ENCODE measurements around the gene FBXO42.

- TF ChIP-seq USF2 (IDR thresholded peaks at IDR 0.05; ENCODE audit: low read depth, low read length) (no peak), CTCF (conservative IDR thresholded peaks at IDR 0.05; ENCODE audit: low read depth, low read length) (no peak), MXI1 (IDR thresholded peaks at IDR 0.05; ENCODE audit: borderline replicate concordance, low read depth, low read length) (no peak), RFX5 (IDR thresholded peaks at IDR 0.05; ENCODE audit: low read depth, low read length) (no peak), NFE2L2 (IDR thresholded peaks at IDR 0.05; ENCODE audit: low read depth, low read length) (no peak), MAZ (IDR thresholded peaks at IDR 0.05; ENCODE audit: borderline replicate concordance, low read depth, low read length) (no peak), POLR2A (IDR thresholded peaks at IDR 0.05; ENCODE audit: low read depth, low read length) (no peak)
Measured at GRCh38 chr1:16326833-16327404, 25.4 kb downstream of the FBXO42 start.

All from IMR-90 (cell line).